Measurements from ENCODE around the gene PDP2.

GRCh38 chr16:66898207-66898606, 17.9 kb downstream of the PDP2 start:
- no peak for TF ChIP-seq CTCF (IDR thresholded peaks at IDR 0.05 in 4 of 5, conservative IDR thresholded peaks at IDR 0.05 in 1 of 5)
- TF ChIP-seq POLR2A (IDR thresholded peaks at IDR 0.05) = no peak
